Right atrium auricular region (tissue), 2 donors: Measurements from ENCODE around the gene TMEM88. TPM values are rescaled to one million over a fixed set of nuclear protein-coding genes. Genes with fewer than 3 reads are reported as not detected.

Experiments used
- DNase-seq: peaks from one replicate; pipeline ENCODE4 v3.0.0-alpha.2; 2019; ENCODE audit warnings: low spot score
- H3K27ac ChIP-seq, 2 donors: fragments of 200-600 bp; sonication (generic); 1 replicate in 1 of 2; 2 replicates in 1 of 2; pipeline ENCODE4 v1.5.1; 2016 to 2019
- H3K27me3 ChIP-seq, 2 donors: fragments of 200-600 bp; sonication (generic); one replicate each; pipeline versions ENCODE4 v1.5.1 to v1.6.0; 2017 to 2019
- H3K36me3 ChIP-seq: fragments of 200-600 bp; sonication (generic); one replicate; pipeline ENCODE4 v1.5.1; 2016
- H3K4me1 ChIP-seq, 2 donors: fragments of 200-600 bp; sonication (generic); one replicate each; pipeline versions ENCODE4 v1.5.1 to v1.6.0; 2017 to 2019
- H3K4me3 ChIP-seq, 2 donors: fragments of 200-600 bp; sonication (generic); 1 replicate in 1 of 2; 2 replicates in 1 of 2; pipeline ENCODE4 v1.5.1; 2017 to 2019; ENCODE audit warnings: mild to moderate bottlenecking in 1 of 2, moderate library complexity in 1 of 2
- H3K9me3 ChIP-seq, 2 donors: fragments of 200-600 bp; sonication (generic); one replicate each; pipeline ENCODE4 v1.5.1; 2019
- total RNA-seq, 2 donors: library from RNA; depleted of rRNA; stranded (reverse); fragments of >200 nt; gene quantifications; one replicate each; pipeline ENCODE4 v1.1.0, GENCODE V29; 2016
- TF ChIP-seq, protein P1 (sequence below), 2 donors: fragments of 200-600 bp; sonication (generic); IDR thresholded peaks; one replicate each; pipeline ENCODE4 v1.5.1; 2019; ENCODE audit warnings: antibody characterized with exemption in 2 of 2

The TMEM88 gene
- total RNA-seq, 2 donors from 2014 or later = 42.5 to 53.2 TPM

DNA sequence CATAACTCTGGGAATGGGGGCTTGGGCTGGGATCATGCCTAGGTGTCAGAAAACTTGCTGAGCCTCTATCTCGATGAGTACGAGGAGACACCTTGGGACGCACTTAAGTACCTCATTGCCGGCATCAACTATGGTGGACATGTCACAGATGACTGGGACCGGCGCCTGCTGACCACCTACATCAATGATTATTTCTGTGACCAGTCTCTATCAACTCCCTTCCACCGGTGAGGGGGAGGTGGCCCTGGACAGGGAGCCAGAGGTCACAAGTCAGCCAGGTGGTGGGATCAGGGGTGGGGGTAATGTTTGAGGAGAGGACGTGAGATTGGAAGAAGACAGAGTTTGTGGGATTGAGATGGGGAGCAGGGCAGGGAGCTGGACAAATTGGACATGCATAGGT, 24.2 kb upstream of the TMEM88 start:
- H3K4me3 ChIP-seq = no peak overlapping the region
- H3K36me3 ChIP-seq = no peaks in the 10 kb centered on the region
- DNase-seq = no peak
- H3K4me1 ChIP-seq = peaks cover 0 to 10% of the 10 kb centered on the region in 2 donors
- TF ChIP-seq, protein P1, sequence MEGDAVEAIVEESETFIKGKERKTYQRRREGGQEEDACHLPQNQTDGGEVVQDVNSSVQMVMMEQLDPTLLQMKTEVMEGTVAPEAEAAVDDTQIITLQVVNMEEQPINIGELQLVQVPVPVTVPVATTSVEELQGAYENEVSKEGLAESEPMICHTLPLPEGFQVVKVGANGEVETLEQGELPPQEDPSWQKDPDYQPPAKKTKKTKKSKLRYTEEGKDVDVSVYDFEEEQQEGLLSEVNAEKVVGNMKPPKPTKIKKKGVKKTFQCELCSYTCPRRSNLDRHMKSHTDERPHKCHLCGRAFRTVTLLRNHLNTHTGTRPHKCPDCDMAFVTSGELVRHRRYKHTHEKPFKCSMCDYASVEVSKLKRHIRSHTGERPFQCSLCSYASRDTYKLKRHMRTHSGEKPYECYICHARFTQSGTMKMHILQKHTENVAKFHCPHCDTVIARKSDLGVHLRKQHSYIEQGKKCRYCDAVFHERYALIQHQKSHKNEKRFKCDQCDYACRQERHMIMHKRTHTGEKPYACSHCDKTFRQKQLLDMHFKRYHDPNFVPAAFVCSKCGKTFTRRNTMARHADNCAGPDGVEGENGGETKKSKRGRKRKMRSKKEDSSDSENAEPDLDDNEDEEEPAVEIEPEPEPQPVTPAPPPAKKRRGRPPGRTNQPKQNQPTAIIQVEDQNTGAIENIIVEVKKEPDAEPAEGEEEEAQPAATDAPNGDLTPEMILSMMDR (IDR thresholded peaks at IDR 0.05) = no peak
- H3K27ac ChIP-seq = no peak overlapping the region
- no peaks in the 10 kb centered on the region for H3K27me3 ChIP-seq
- H3K9me3 ChIP-seq = no peaks in the 10 kb centered on the region

DNA sequence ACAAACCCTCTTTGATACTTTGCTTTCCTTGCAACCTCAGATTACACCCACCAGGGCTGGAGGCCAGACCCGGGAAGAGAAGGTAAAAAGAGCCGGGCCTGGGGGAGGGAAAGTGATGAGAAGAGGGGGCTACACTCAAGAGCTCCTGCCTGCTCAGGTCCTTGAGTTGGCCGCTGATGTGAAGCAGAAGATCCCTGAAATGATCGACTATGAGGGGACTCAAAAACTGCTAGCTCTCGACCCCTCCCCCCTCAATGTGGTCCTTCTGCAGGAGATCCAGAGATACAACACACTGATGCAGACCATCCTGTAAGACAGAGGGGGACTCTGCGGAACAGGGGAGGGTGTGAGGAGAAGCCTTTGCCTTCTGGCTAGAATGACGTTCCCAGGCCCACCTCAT, 23.6 kb upstream of the TMEM88 start:
- H3K4me3 ChIP-seq = no peak overlapping the region
- H3K27me3 ChIP-seq = no peaks in the 10 kb centered on the region
- H3K27ac ChIP-seq = no peak overlapping the region
- no peaks in the 10 kb centered on the region for H3K36me3 ChIP-seq
- TF ChIP-seq, protein P1 (IDR thresholded peaks at IDR 0.05) = no peak
- H3K4me1 ChIP-seq = peaks cover 0 to 14% of the 10 kb centered on the region in 2 donors
- H3K9me3 ChIP-seq = no peaks in the 10 kb centered on the region
- DNase-seq = no peak

DNA sequence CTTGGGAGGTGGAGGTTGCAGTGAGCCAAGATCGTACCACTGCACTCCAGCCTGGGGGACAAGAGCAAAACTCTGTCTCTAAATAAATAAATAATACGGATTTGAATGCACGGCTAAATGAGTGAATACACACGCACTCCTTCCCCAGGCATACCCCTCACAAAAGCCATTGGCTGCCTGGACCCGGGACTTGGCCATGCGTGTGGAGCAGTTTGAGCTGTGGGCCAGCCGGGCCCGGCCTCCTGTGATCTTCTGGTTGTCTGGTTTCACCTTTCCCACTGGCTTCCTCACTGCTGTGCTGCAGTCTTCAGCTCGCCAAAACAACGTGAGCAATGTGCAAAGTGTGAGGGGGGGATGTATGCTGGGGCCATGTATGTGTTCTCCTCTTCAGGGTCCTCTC, 22.4 kb upstream of the TMEM88 start:
- Histone ChIP-seq H3K27me3 (no peaks in the 10 kb centered on the region), H3K27ac (no peak overlapping the region), H3K4me1 (peaks cover 0 to 26% of the 10 kb centered on the region in 2 donors), H3K9me3 (no peaks in the 10 kb centered on the region), H3K4me3 (no peak overlapping the region), H3K36me3 (no peaks in the 10 kb centered on the region)
- TF ChIP-seq, protein P1 (IDR thresholded peaks at IDR 0.05) = no peak
- no peak for DNase-seq

DNA sequence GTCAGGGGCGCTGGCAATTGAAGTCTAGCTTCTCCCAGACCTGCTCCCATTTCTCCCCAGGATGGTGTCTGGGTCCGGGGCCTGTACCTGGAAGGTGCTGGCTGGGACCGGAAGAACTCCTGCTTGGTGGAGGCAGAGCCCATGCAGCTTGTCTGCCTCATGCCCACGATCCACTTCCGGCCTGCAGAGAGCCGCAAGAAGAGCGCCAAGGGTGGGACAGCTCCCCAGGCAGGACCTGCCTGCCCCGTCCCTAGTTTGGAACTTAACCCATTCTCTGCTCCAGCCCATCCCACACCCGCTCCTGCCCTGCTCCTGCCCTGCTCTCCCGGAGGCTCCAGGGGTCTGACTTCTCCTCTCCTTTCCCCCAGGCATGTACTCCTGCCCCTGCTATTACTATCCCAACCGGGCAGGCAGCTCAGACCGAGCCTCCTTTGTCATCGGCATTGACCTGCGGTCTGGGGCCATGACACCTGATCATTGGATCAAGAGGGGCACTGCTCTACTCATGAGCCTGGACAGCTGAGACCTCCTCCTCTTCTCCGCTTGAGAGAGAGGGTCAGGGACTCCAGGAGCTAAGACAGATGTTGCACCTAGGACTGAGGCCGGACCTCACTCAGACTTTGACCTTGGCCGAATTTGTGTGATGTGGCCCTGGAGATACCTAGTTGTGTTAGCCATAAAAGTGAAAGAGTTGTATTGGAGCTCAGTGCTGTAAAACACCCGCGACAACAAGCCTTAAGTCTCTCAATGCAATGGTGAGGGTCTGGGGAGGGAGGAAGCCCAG, 21.7 kb upstream of the TMEM88 start:
- no peaks in the 10 kb centered on the region for H3K27me3 ChIP-seq
- no peaks in the 10 kb centered on the region for H3K36me3 ChIP-seq
- H3K4me1 ChIP-seq = peaks cover 0 to 34% of the 10 kb centered on the region in 2 donors
- no peak for DNase-seq
- no peaks in the 10 kb centered on the region for H3K9me3 ChIP-seq
- peak overlapping the region; percentile 71 to 76 for H3K4me3 ChIP-seq
- H3K27ac ChIP-seq = peak overlapping the region; percentile 99 to 100
- TF ChIP-seq, protein P1 (IDR thresholded peaks at IDR 0.05) = no peak

DNA sequence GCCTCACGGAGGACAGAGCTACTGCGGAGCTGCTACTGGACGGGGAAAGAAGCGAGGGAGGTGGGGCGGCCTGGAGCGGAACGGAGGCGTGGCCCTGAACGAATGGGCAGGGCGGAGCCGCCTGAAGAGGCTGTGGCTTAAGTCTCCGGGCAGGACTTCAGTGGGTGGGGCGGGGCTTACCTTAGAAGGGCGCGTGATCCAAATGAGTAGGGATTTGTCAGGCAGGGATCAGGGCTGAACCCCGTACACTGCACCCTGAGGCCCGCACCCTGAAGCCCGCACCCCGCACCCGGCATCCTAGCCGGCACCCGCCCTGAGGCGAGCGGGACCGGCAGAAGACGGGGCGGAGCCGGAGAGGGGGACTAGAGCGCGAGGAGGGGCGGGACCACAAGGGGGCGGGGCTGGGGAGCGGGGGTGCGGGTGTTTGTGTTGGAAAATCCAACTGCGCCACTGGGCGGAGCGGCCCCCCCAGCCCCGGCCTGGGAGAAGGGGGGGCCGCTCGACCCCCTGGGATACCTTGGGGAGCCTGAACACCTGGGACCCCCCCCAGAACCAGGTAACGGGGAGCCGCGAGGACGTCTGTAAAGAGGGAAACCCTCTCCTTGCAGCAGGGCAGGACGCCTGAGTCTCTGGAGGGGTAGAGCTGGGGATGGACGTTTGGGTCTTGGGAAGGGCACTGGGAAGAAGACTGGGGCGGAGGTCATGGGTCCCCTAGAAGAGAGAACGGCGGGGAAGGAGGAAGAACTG, 20.9 kb upstream of the TMEM88 start, which contains the start of gene KDM6B:
Gene KDM6B (plus strand): TSS at position 423 of the 747 bp plus-strand sequence. CDS start 11,338 bp downstream, outside the sequence.
- H3K4me1 ChIP-seq = peaks cover 0 to 41% of the 10 kb centered on the region in 2 donors
- peak within 1 kb of the TSS; percentile 71 to 76 for H3K4me3 ChIP-seq
- peak; percentile 96 for DNase-seq
- H3K9me3 ChIP-seq = no peaks in the 10 kb centered on the region
- H3K27me3 ChIP-seq = no peaks in the 10 kb centered on the region
- H3K36me3 ChIP-seq = no peaks in the 10 kb centered on the region
- peak within 1 kb of the TSS; percentile 99 to 100 for H3K27ac ChIP-seq
- TF ChIP-seq, protein P1 (IDR thresholded peaks at IDR 0.05) = peak in 1 of 2 donors; percentile 40
